ENCODE data around the gene RSRC1. TPM values are rescaled to one million over a fixed set of nuclear protein-coding genes. Genes with fewer than 3 reads are reported as not detected.

The RSRC1 gene
- total and polyA plus RNA-seq, 12 donors = 12.6 to 27.6 (median 21.4) TPM

- no peaks in the 10 kb centered on the region for H3K27me3 ChIP-seq
- ATAC-seq (no peak), DNase-seq (no peak)
- peaks cover 0 to 10% (median 0%) of the 10 kb centered on the region in 9 donors for H3K4me1 ChIP-seq
- no peak for TF ChIP-seq CTCF (IDR thresholded peaks at IDR 0.05)
- H3K36me3 ChIP-seq = peaks cover 0 to 7% (median 0%) of the 10 kb centered on the region in 9 donors
- H3K4me3 ChIP-seq = no peak overlapping the region
- H3K9me3 ChIP-seq = peaks cover 0 to 7% (median 0%) of the 10 kb centered on the region in 11 donors
- intact Hi-C loops (cut with DNase I) = no loop called here
- H3K27ac ChIP-seq = no peak overlapping the region
- 64 to 86% methylated on average over 2 of the region's 2 CpGs for WGBS, 2 donors
Measured at GRCh38 chr3:158148218-158148617, 38.3 kb downstream of the RSRC1 start.

GRCh38 chr3:158152186-158152585 lies 42.3 kb downstream of the RSRC1 start:
- ATAC-seq (peak in 2 of 8 donors; percentile 68 to 88), DNase-seq (no peak)
- intact Hi-C loops (cut with DNase I) = no loop called here
- Histone ChIP-seq H3K9me3 (peaks cover 0 to 6% (median 0%) of the 10 kb centered on the region in 11 donors), H3K4me3 (no peak overlapping the region), H3K36me3 (peaks cover 0 to 7% (median 0%) of the 10 kb centered on the region in 9 donors), H3K27me3 (no peaks in the 10 kb centered on the region), H3K27ac (no peak overlapping the region), H3K4me1 (peaks cover 0 to 10% (median 0%) of the 10 kb centered on the region in 9 donors)
- WGBS, 2 donors = 63 to 76% methylated on average over 2 of the region's 2 CpGs
- no peak for TF ChIP-seq CTCF (IDR thresholded peaks at IDR 0.05)

- Histone ChIP-seq H3K36me3 (no peaks in the 10 kb centered on the region), H3K27me3 (no peaks in the 10 kb centered on the region), H3K4me3 (no peak overlapping the region), H3K9me3 (peaks cover 0 to 6% (median 0%) of the 10 kb centered on the region in 11 donors), H3K4me1 (no peaks in the 10 kb centered on the region), H3K27ac (no peak overlapping the region)
- ATAC-seq (no peak), DNase-seq (no peak)
- no peak for TF ChIP-seq CTCF (IDR thresholded peaks at IDR 0.05)
- intact Hi-C loops (cut with DNase I) = no loop called here
Measured at GRCh38 chr3:158158969-158159368, 49.1 kb downstream of the RSRC1 start.

GRCh38 chr3:158159714-158160113 lies 49.8 kb downstream of the RSRC1 start:
- TF ChIP-seq CTCF (IDR thresholded peaks at IDR 0.05) = no peak
- Histone ChIP-seq H3K27me3 (no peaks in the 10 kb centered on the region), H3K4me3 (no peak overlapping the region), H3K27ac (no peak overlapping the region), H3K4me1 (no peaks in the 10 kb centered on the region), H3K9me3 (peaks cover 0 to 6% (median 0%) of the 10 kb centered on the region in 11 donors), H3K36me3 (no peaks in the 10 kb centered on the region)
- intact Hi-C loops (cut with DNase I) = no loop called here
- 90 to 93% methylated on average over 3 of the region's 3 CpGs for WGBS, 2 donors
- DNase-seq (no peak), ATAC-seq (no peak)
